A549 (cell line): Measurements from ENCODE around the gene ANK3. TPM values are rescaled to one million over a fixed set of nuclear protein-coding genes. Genes with fewer than 3 reads are reported as not detected.

Experiments used
- ATAC-seq, 2 experiments: fragments of 200-7000 bp in 1 of 2; fragments of >200 bp in 1 of 2; cut with Nextera tagmentation in 1 of 2; cut with Tn5 transposase in 1 of 2; 3 replicates each; pipeline versions ENCODE4 v1.8.0 to v1.9.1; 2018 to 2020; ENCODE audit warnings: mild to moderate bottlenecking in 1 of 2, moderate library complexity in 1 of 2
- CTCF ChIA-PET: fragments of 300-600 bp; sonication (Branson Sonifier 250); formaldehyde crosslinking; extraction: SDS; loops from one replicate; lab custom pipeline; 2021; ENCODE audit warnings: antibody characterized with exemption, inconsistent platforms; lab: Yijun Ruan, JAX
- POLR2A ChIA-PET: fragments of 350-600 bp; formaldehyde crosslinking; extraction: SDS; loops from one replicate; lab custom pipeline; 2021; ENCODE audit warnings: antibody characterized with exemption, inconsistent platforms; lab: Yijun Ruan, JAX
- DNase-seq, 2 experiments: peaks; one replicate each; pipeline versions ENCODE4 v3.0.0 to v3.0.0-alpha.2; 2011 to 2016; ENCODE audit warnings: low read depth in 1 of 2, low spot score in 1 of 2
- FAIRE-seq: peaks from 2 replicates; lab custom pipeline; 2011; peaks lifted over from hg19 to GRCh38; lab: Jason Lieb, UNC
- H3K27ac ChIP-seq, 2 experiments: fragments of >200 bp; sonication (Bioruptor Twin); formaldehyde crosslinking; 3 replicates each; pipeline ENCODE4 v1.5.1; 2016 to 2017
- H3K4me1 ChIP-seq: fragments of >200 bp; sonication (Bioruptor Twin); formaldehyde crosslinking; 3 replicates; pipeline ENCODE4 v1.6.1; 2016
- H3K4me2 ChIP-seq: fragments of >200 bp; sonication (Bioruptor Twin); formaldehyde crosslinking; 3 replicates; pipeline ENCODE4 v1.6.1; 2016
- H3K4me3 ChIP-seq: fragments of >200 bp; sonication (Bioruptor Twin); formaldehyde crosslinking; 3 replicates; pipeline ENCODE4 v1.5.1; 2016
- H3K9me3 ChIP-seq: fragments of >200 bp; sonication (Bioruptor Twin); formaldehyde crosslinking; 3 replicates; pipeline ENCODE4 v1.6.1; 2016
- BHLHE40 ChIP-seq: IDR thresholded peaks from 2 replicates; pipeline ENCODE4 v1.6.1; 2012; ENCODE audit warnings: low read depth, low read length, inconsistent platforms
- CEBPB ChIP-seq, 2 experiments: fragments of >200 bp in 1 of 2; sonication (Bioruptor Twin) in 1 of 2; formaldehyde crosslinking in 1 of 2; IDR thresholded peaks; 2 replicates each; pipeline ENCODE4 v1.6.1; 2012 to 2016
- CTCF ChIP-seq: fragments of >200 bp; sonication (Bioruptor Twin); formaldehyde crosslinking; IDR thresholded peaks from 3 replicates; pipeline ENCODE4 v1.5.1; 2016
- E2F6 ChIP-seq: IDR thresholded peaks from 2 replicates; pipeline ENCODE4 v1.6.1; 2012; ENCODE audit warnings: low read depth, borderline replicate concordance
- EHMT2 ChIP-seq: fragments of 200-600 bp; sonication (generic); IDR thresholded peaks from 2 replicates; pipeline ENCODE4 v1.6.1; 2016; ENCODE audit warnings: antibody characterized with exemption, low read depth, mild to moderate bottlenecking, moderate library complexity
- EP300 ChIP-seq, 2 experiments: fragments of >200 bp; sonication (Bioruptor Twin); formaldehyde crosslinking; IDR thresholded peaks; 2 replicates in 1 of 2; 3 replicates in 1 of 2; pipeline ENCODE4 v1.6.1; 2016 to 2017
- FOSL2 ChIP-seq, 2 experiments: fragments of 450-650 bp in 1 of 2; fragments of >200 bp in 1 of 2; sonication (Bioruptor Twin) in 1 of 2; formaldehyde crosslinking; IDR thresholded peaks; 2 replicates each; pipeline versions ENCODE4 v1.5.0 to v1.6.1; 2016 to 2020; ENCODE audit warnings: mild to moderate bottlenecking in 1 of 2, moderate library complexity in 1 of 2
- HES2 ChIP-seq: fragments of >200 bp; sonication (Bioruptor Twin); formaldehyde crosslinking; IDR thresholded peaks from 2 replicates; pipeline ENCODE4 v1.6.1; 2016
- HEYL ChIP-seq: fragments of 250-450 bp; sonication (Bioruptor Pico); IDR thresholded peaks from 2 replicates; pipeline ENCODE4 v1.8.0; 2021; ENCODE audit warnings: mild to moderate bottlenecking, moderate library complexity
- HOXB13 ChIP-seq: fragments of 250-450 bp; sonication (Bioruptor Pico); IDR thresholded peaks from 2 replicates; pipeline ENCODE4 v1.5.0; 2020; ENCODE audit warnings: low read depth, mild to moderate bottlenecking, moderate library complexity
- HOXB5 ChIP-seq: fragments of 250-450 bp; sonication (Bioruptor Pico); IDR thresholded peaks from 2 replicates; pipeline ENCODE4 v1.5.0; 2020; ENCODE audit warnings: mild to moderate bottlenecking, moderate library complexity
- JUN ChIP-seq, 2 experiments: fragments of >200 bp; sonication (Bioruptor Twin); formaldehyde crosslinking; IDR thresholded peaks; 2 replicates in 1 of 2; 3 replicates in 1 of 2; pipeline ENCODE4 v1.6.1; 2016 to 2017
- JUNB ChIP-seq: fragments of >200 bp; sonication (Bioruptor Twin); formaldehyde crosslinking; IDR thresholded peaks from 2 replicates; pipeline ENCODE4 v1.6.1; 2016
- MAFK ChIP-seq: fragments of 450-650 bp; IDR thresholded peaks from 2 replicates; pipeline ENCODE4 v1.6.1; 2014; ENCODE audit not compliant: partially characterized antibody
- MYC ChIP-seq: IDR thresholded peaks from 2 replicates; pipeline ENCODE4 v1.6.1; 2012; ENCODE audit warnings: mild to moderate bottlenecking, inconsistent platforms, low read length, improper control_type of control experiment, borderline replicate concordance
- NFE2L2 ChIP-seq: fragments of 150-350 bp; conservative IDR thresholded peaks from 2 replicates; pipeline ENCODE4 v1.6.1; 2014; ENCODE audit warnings: low read length
- NPAS2 ChIP-seq: fragments of 250-450 bp; sonication (Bioruptor Pico); IDR thresholded peaks from 2 replicates; pipeline ENCODE4 v1.8.0; 2022; ENCODE audit warnings: mild to moderate bottlenecking, moderate library complexity, borderline replicate concordance
- PBX3 ChIP-seq: IDR thresholded peaks from 2 replicates; pipeline ENCODE4 v1.6.1; 2012
- POLR2A ChIP-seq: IDR thresholded peaks from 2 replicates; pipeline ENCODE4 v1.6.1; 2012; ENCODE audit warnings: mild to moderate bottlenecking, low read length
- POLR2AphosphoS2 ChIP-seq: conservative IDR thresholded peaks from 2 replicates; pipeline ENCODE4 v1.6.1; 2012; ENCODE audit warnings: low read length, improper control_type of control experiment, inconsistent platforms
- RFX5 ChIP-seq: fragments of 450-650 bp; IDR thresholded peaks from 2 replicates; pipeline ENCODE4 v1.7.1; 2014; ENCODE audit warnings: antibody characterized with exemption, mild to moderate bottlenecking, moderate library complexity
- RNF2 ChIP-seq: fragments of 200-600 bp; sonication (generic); IDR thresholded peaks from 2 replicates; pipeline ENCODE4 v1.6.1; 2016; ENCODE audit warnings: low read depth, mild to moderate bottlenecking, antibody characterized with exemption, moderate library complexity, borderline replicate concordance
- SMC3 ChIP-seq: fragments of >200 bp; sonication (Bioruptor Twin); formaldehyde crosslinking; IDR thresholded peaks from 3 replicates; pipeline ENCODE4 v1.6.1; 2018; ENCODE audit warnings: inconsistent platforms
- SREBF2 ChIP-seq: fragments of 450-650 bp; IDR thresholded peaks from 2 replicates; pipeline ENCODE4 v1.6.1; 2014; ENCODE audit warnings: mild to moderate bottlenecking, moderate library complexity
- TP53 ChIP-seq: fragments of 250-450 bp; sonication (Bioruptor Pico); IDR thresholded peaks from 2 replicates; pipeline ENCODE4 v1.5.0; 2021; ENCODE audit warnings: mild to moderate bottlenecking, moderate library complexity
- USF2 ChIP-seq: fragments of 450-650 bp; IDR thresholded peaks from 2 replicates; pipeline ENCODE4 v1.6.1; 2014; ENCODE audit warnings: antibody characterized with exemption
- ZFP36 ChIP-seq: fragments of 450-650 bp; IDR thresholded peaks from 2 replicates; pipeline ENCODE4 v1.6.1; 2014; ENCODE audit warnings: borderline replicate concordance; ENCODE audit not compliant: partially characterized antibody
- WGBS: methylation state at CpG from one replicate; pipeline ENCODE4 v1.1.6; 2017; ENCODE audit errors: missing lambda C conversion rate; 5-methylcytosine and 5-hydroxymethylcytosine counted together
- polyA plus RNA-seq, 4 experiments: library from polyadenylated mRNA; depleted of rRNA in 3 of 4; stranded (reverse); fragments of >200 nt; fragmentation: RNase III in 1 of 4; extraction: RNeasy Plus Mini Kit Qiagen cat#74134 plus additional on column Dnase treatment in 1 of 4; gene quantifications; 2 replicates in 3 of 4; 3 replicates in 1 of 4; pipeline ENCODE4 v1.2.3, GENCODE V29; 2011 to 2017

Gene ANK3
- polyA plus RNA-seq, 2 of the 4 experiments (the other 2 are of a cell fraction): 0.56 to 5.4 TPM

- Histone ChIP-seq H3K27ac (no peak overlapping the region; a peak in 1 of 6 replicates), H3K4me1 (peaks cover 27% of the 10 kb centered on the region), H3K4me3 (no peak overlapping the region), H3K4me2 (no peak overlapping the region), H3K9me3 (peaks cover 12% of the 10 kb centered on the region; the same call in 2 of the 3 replicates)
- TF ChIP-seq PBX3 (no peak), SREBF2 (no peak), FOSL2 (IDR thresholded peaks at IDR 0.05) (no peak), FOSL2 (CRISPR knock-in tag; IDR thresholded peaks at IDR 0.05) (no peak), EHMT2 (no peak), JUN (IDR thresholded peaks at IDR 0.05) (no peak), E2F6 (no peak), CTCF (no peak), HES2 (no peak), BHLHE40 (no peak), USF2 (no peak), NPAS2 (CRISPR knock-in tag) (no peak), MYC (no peak), POLR2AphosphoS2 (no peak), POLR2A (no peak)
- 64% methylated on average over 1 of the region's 1 CpG for WGBS
- DNase-seq (no peak), FAIRE-seq (no peak), ATAC-seq (no peak)
- ChIA-PET POLR2A (no interaction called here), CTCF (interaction anchor here (0.9 to 2.8 kb wide), 2 partner anchors 21 to 51 kb away, joined by 3 to 19 read pairs; no protein-coding TSS in a partner anchor)
These were observed 202.0 kb downstream of the ANK3 start for GRCh38 chr10:60187691-60188090.

GRCh38 chr10:60186315-60187071, 203.2 kb downstream of the ANK3 start:
- H3K4me1 ChIP-seq: peaks cover 27% of the 10 kb centered on the region
- peak overlapping the region; percentile 71 for H3K4me2 ChIP-seq
- H3K4me3 ChIP-seq: no peak overlapping the region
- ChIA-PET CTCF (interaction anchor here (1.0 kb wide), 2 partner anchors 9 to 22 kb away, joined by 3 read pairs; no protein-coding TSS in a partner anchor), POLR2A (no interaction called here)
- DNase-seq (peak; percentile 6 to 54), FAIRE-seq (peak; percentile 39), ATAC-seq (peak; percentile 73 to 90)
- WGBS: 17% methylated on average over 14 of the region's 14 CpGs
- H3K27ac ChIP-seq: peak overlapping the region in 1 of 2 experiments; percentile 22; a peak in 1 of 6 replicates
- H3K9me3 ChIP-seq: peaks cover 11% of the 10 kb centered on the region; the same call in 2 of the 3 replicates
- peak; percentile 57 to 83; a peak in 3 of 4 replicates for TF ChIP-seq CEBPB (IDR thresholded peaks at IDR 0.05)
- no peak; a peak in 1 of 5 replicates for TF ChIP-seq EP300 (IDR thresholded peaks at IDR 0.05)
- TF ChIP-seq NFE2L2: no peak
- no peak for TF ChIP-seq POLR2AphosphoS2
- TF ChIP-seq ZFP36: no peak
- TF ChIP-seq HOXB13 (CRISPR knock-in tag): no peak
- TF ChIP-seq RFX5: no peak
- peak; percentile 8 for TF ChIP-seq MAFK
- TF ChIP-seq SMC3: no peak
- TF ChIP-seq HEYL (CRISPR knock-in tag): no peak
- no peak for TF ChIP-seq CTCF
- TF ChIP-seq RNF2: no peak
- no peak for TF ChIP-seq NPAS2 (CRISPR knock-in tag)
- peak; percentile 60; the same call in 1 of the 2 replicates for TF ChIP-seq JUNB
- TF ChIP-seq HOXB5: no peak
- TF ChIP-seq SREBF2: no peak
- peak; percentile 49 for TF ChIP-seq USF2
- TF ChIP-seq TP53: no peak
- peak; percentile 69 for TF ChIP-seq HES2
- 0 out of 5 replicates have a peak, but pooled peaks of 1 of the 2 experiments have one; percentile 19 for TF ChIP-seq JUN (IDR thresholded peaks at IDR 0.05)
